Astrocyte (in vitro differentiated cells and primary cell): Measurements from ENCODE around the gene TUBG1. TPM values are rescaled to one million over a fixed set of nuclear protein-coding genes. Genes with fewer than 3 reads are reported as not detected.
"Not testable (repeated sequence)": the region's sequence is repeated elsewhere in the genome, so short reads cannot be mapped to it uniquely, and the experiment has no call there.

Experiments
- DNase-seq: peaks from one replicate; pipeline ENCODE4 v3.0.0-alpha.2; 2010; ENCODE audit warnings: low read depth
- FAIRE-seq: peaks from 2 replicates; lab custom pipeline; 2011; peaks lifted over from hg19 to GRCh38; lab: Jason Lieb, UNC
- H2AFZ ChIP-seq: 2 replicates; pipeline ENCODE4 v1.6.0; 2012; ENCODE audit warnings: low read depth, low read length, inconsistent platforms
- H3K27ac ChIP-seq: 2 replicates; pipeline ENCODE4 v1.5.1; 2011; ENCODE audit warnings: low read depth, low read length, inconsistent platforms
- H3K27me3 ChIP-seq: 2 replicates; pipeline ENCODE4 v1.6.0; 2011; ENCODE audit warnings: low read length, inconsistent platforms; ENCODE audit not compliant: insufficient read depth
- H3K36me3 ChIP-seq: 2 replicates; pipeline ENCODE4 v1.5.1; 2011; ENCODE audit warnings: low read length, inconsistent platforms; ENCODE audit not compliant: insufficient read depth
- H3K4me1 ChIP-seq: 2 replicates; pipeline ENCODE4 v1.5.1; 2011; ENCODE audit warnings: low read length, inconsistent platforms; ENCODE audit not compliant: insufficient read depth
- H3K4me2 ChIP-seq: 2 replicates; pipeline ENCODE4 v1.6.0; 2012; ENCODE audit warnings: low read length, inconsistent platforms
- H3K4me3 ChIP-seq: 2 replicates; pipeline ENCODE4 v1.5.1; 2011; ENCODE audit warnings: low read depth, mild to moderate bottlenecking, low read length, inconsistent platforms; ENCODE audit not compliant: insufficient read depth
- H3K79me2 ChIP-seq: 2 replicates; pipeline ENCODE4 v1.6.0; 2012; ENCODE audit warnings: mild to moderate bottlenecking, low read length, inconsistent platforms; ENCODE audit not compliant: insufficient read depth
- H3K9ac ChIP-seq: 2 replicates; pipeline ENCODE4 v1.6.0; 2012; ENCODE audit warnings: mild to moderate bottlenecking, low read length, inconsistent platforms
- H3K9me3 ChIP-seq: 2 replicates; pipeline ENCODE4 v1.5.1; 2012; ENCODE audit warnings: low read depth, mild to moderate bottlenecking, low read length, inconsistent platforms; ENCODE audit not compliant: insufficient read depth
- H4K20me1 ChIP-seq: 2 replicates; pipeline ENCODE4 v1.6.0; 2012; ENCODE audit warnings: low read length, inconsistent platforms; ENCODE audit not compliant: insufficient read depth
- H3K27ac Mint-ChIP-seq: one replicate; pipeline ENCODE4 v1.8.0; 2021; ENCODE audit warnings: mild to moderate bottlenecking, mixed read lengths; ENCODE audit not compliant: unreplicated experiment
- H3K27me3 Mint-ChIP-seq: one replicate; pipeline ENCODE4 v1.8.0; 2021; ENCODE audit warnings: low read depth, mixed read lengths; ENCODE audit not compliant: unreplicated experiment
- H3K36me3 Mint-ChIP-seq: one replicate; pipeline ENCODE4 v1.8.0; 2021; ENCODE audit warnings: low read depth, mixed read lengths; ENCODE audit not compliant: unreplicated experiment
- H3K4me1 Mint-ChIP-seq: one replicate; pipeline ENCODE4 v1.8.0; 2021; ENCODE audit warnings: low read depth, mixed read lengths; ENCODE audit not compliant: unreplicated experiment
- H3K4me3 Mint-ChIP-seq: one replicate; pipeline ENCODE4 v1.8.0; 2021; ENCODE audit warnings: mild to moderate bottlenecking, moderate library complexity, mixed read lengths; ENCODE audit not compliant: unreplicated experiment
- H3K9me3 Mint-ChIP-seq: one replicate; pipeline ENCODE4 v1.8.0; 2021; ENCODE audit warnings: mild to moderate bottlenecking, mixed read lengths; ENCODE audit not compliant: unreplicated experiment
- CTCF ChIP-seq: IDR thresholded peaks from 2 replicates; pipeline ENCODE4 v1.5.1; 2011; ENCODE audit warnings: low read depth, mild to moderate bottlenecking, inconsistent platforms, low read length, moderate library complexity; ENCODE audit not compliant: insufficient read depth
- EZH2 ChIP-seq: IDR thresholded peaks from 2 replicates; pipeline ENCODE4 v1.6.1; 2012; ENCODE audit warnings: mild to moderate bottlenecking, low read length, inconsistent platforms; ENCODE audit not compliant: insufficient read depth
- total RNA-seq: library from RNA; stranded (reverse); gene quantifications from 2 replicates; pipeline ENCODE4 v1.2.1, GENCODE V29; 2021

The TUBG1 gene
- total RNA-seq, 1 donor from 2014 or later: 47.2 TPM

- H2AFZ ChIP-seq: no peak overlapping the region
- no peak for DNase-seq
- Mint-ChIP-seq H3K9me3 (no peaks in the 10 kb centered on the region), H3K27ac (peak overlapping the region; percentile 26), H3K36me3 (peaks cover 4% of the 10 kb centered on the region), H3K4me1 (peaks cover 9% of the 10 kb centered on the region), H3K27me3 (no peaks in the 10 kb centered on the region), H3K4me3 (peak overlapping the region; percentile 97)
- no peak overlapping the region for H3K27ac ChIP-seq
- peak overlapping the region; percentile 87 for H3K4me3 ChIP-seq
- H3K4me2 ChIP-seq: peak overlapping the region; percentile 85
- H3K27me3 ChIP-seq: no peaks in the 10 kb centered on the region
- peaks cover 10% of the 10 kb centered on the region for H3K4me1 ChIP-seq
- H3K9ac ChIP-seq: peak overlapping the region; percentile 92
- FAIRE-seq: no peak
- TF ChIP-seq CTCF (no peak), EZH2 (no peak)
- peaks cover 6% of the 10 kb centered on the region for H3K36me3 ChIP-seq
- H3K79me2 ChIP-seq: peaks cover 68% of the 10 kb centered on the region
- H4K20me1 ChIP-seq: peaks cover 45% of the 10 kb centered on the region
- H3K9me3 ChIP-seq: no peaks in the 10 kb centered on the region
Measured at GRCh38 chr17:42607769-42608168, 1.7 kb upstream of the TUBG1 start.

DNA sequence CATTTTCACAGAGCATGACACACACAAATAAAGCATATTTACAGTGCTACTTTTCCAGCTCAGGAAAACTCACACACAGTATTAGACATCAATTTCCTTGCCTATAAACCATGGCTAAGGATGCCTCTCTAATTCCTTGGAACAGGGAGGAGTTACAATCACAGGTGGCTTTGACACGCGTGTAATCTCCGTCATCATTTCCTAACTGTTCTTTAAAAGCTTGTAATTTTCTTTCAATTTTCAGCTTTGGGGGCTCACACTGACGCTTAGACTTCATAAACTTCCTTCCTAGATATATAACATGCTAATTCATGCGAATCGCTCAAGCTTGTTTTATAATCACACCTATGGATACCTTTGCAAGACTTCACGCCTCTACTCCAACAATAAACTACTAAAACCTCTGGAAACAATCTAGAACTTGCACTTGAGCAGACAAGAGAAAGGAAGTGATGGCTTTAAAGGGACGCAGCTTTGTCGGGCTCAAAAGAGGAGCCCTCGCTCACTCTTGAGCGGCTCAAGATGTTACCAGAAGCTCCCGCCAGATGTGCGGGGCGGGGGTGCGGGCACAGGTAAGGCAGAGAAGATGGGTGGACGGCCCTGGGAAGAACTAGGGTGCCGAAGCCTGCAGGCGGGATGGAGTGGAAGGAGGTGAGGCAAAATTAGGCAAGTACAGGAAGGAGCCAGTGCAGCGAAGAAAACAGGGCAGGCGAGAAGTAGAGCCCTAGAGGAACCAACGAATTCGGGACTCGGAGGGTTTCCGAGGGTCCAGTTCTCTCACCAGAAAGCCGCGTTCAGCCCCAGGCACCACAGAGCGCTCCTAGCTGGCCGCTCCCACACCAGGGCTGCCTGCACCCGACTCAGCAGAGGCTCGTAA is 940 bp upstream of the TUBG1 start:
- Histone ChIP-seq H3K27ac (peak overlapping the region; percentile 87), H2AFZ (peak overlapping the region; percentile 75), H3K9ac (peak overlapping the region; percentile 92), H3K36me3 (peaks cover 6% of the 10 kb centered on the region), H3K27me3 (no peaks in the 10 kb centered on the region), H3K79me2 (peaks cover 61% of the 10 kb centered on the region), H3K9me3 (no peaks in the 10 kb centered on the region), H4K20me1 (peaks cover 38% of the 10 kb centered on the region), H3K4me3 (peak overlapping the region; percentile 87), H3K4me2 (peak overlapping the region; percentile 85), H3K4me1 (peaks cover 10% of the 10 kb centered on the region)
- peaks cover 9% of the 10 kb centered on the region for H3K4me1 Mint-ChIP-seq
- peak overlapping the region; percentile 84 for H3K27ac Mint-ChIP-seq
- TF ChIP-seq EZH2: no peak
- no peak for TF ChIP-seq CTCF
- DNase-seq: no peak
- peaks cover 5% of the 10 kb centered on the region for H3K36me3 Mint-ChIP-seq
- H3K27me3 Mint-ChIP-seq: no peaks in the 10 kb centered on the region
- no peaks in the 10 kb centered on the region for H3K9me3 Mint-ChIP-seq
- FAIRE-seq: no peak
- peak overlapping the region; percentile 97 for H3K4me3 Mint-ChIP-seq

DNA sequence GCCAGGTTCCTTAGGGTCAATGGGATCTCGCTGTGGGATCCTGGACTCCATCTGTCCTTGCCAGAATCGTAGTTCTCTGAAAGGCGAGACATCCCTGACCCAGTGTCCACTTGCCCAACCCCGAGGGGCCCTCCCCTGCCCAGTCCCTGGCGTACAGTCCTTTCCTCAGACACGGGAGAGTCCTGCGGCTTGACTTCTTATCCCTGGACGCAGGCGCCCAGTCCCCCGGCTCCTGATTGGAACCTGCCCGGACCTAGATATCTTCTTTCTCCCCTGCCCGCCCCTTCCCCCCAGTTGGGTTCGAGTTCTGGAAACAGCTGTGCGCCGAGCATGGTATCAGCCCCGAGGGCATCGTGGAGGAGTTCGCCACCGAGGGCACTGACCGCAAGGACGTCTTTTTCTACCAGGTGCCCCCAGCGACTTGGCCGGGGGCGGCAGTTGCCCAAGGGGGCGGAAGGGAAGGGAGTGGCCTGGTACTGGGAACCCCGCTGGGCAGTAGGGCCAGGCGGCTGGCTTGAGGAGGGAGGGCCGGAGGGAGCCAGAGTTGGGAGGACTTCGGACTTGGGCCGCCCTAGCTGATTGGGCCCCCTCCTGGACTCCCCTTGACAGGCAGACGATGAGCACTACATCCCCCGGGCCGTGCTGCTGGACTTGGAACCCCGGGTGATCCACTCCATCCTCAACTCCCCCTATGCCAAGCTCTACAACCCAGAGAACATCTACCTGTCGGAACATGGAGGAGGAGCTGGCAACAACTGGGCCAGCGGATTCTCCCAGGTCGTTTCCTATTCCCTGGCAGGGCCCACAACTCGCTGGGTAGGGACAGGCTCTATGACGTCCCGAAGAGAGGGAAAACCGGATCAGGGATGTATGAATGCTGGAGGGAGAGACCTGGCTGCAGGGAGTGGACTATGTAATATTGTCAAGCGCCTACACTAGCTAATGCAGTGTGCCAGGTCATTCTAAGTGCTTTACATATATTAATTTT is 625 bp downstream of the TUBG1 start:
- not testable (repeated sequence) for DNase-seq, FAIRE-seq, H3K4me1 Mint-ChIP-seq, H3K27me3 ChIP-seq, H3K27me3 Mint-ChIP-seq, H3K9me3 ChIP-seq, H3K4me1 ChIP-seq, H3K27ac Mint-ChIP-seq, H3K9me3 Mint-ChIP-seq
- Histone ChIP-seq H3K4me3 (peak overlapping the region; percentile 87), H3K9ac (peak overlapping the region; percentile 82), H4K20me1 (peaks cover 28% of the 10 kb centered on the region), H3K36me3 (peaks cover 14% of the 10 kb centered on the region), H3K4me2 (peak overlapping the region; percentile 84), H2AFZ (peak overlapping the region; percentile 91), H3K27ac (peak overlapping the region; percentile 61), H3K79me2 (peaks cover 48% of the 10 kb centered on the region)
- peaks cover 15% of the 10 kb centered on the region for H3K36me3 Mint-ChIP-seq
- peak overlapping the region; percentile 97 for H3K4me3 Mint-ChIP-seq
